T-cell (primary cell): ENCODE measurements around the gene ZNF566. TPM values are rescaled to one million over a fixed set of nuclear protein-coding genes. Genes with fewer than 3 reads are reported as not detected.
A peak's percentile ranks its signal among the peaks of the same experiment; 100 is the strongest.

Experiments
- ATAC-seq, 4 experiments: fragments of 200-7000 bp in 3 of 4; fragments of 150-1000 bp in 1 of 4; cut with Tn5 transposase; replicated peaks in 1 of 4; 1 replicate in 3 of 4; 2 replicates in 1 of 4; pipeline ENCODE4 v1.10.0; 2021; ENCODE audit warnings: moderate library complexity in 3 of 4, mild to moderate bottlenecking in 2 of 4, moderate number of reproducible peaks in 1 of 4
- CTCF ChIA-PET, 2 donors: fragments of 300-600 bp; sonication (Branson Sonifier 250); formaldehyde crosslinking; loops; one replicate each; lab custom pipeline; 2022; ENCODE audit warnings: antibody characterized with exemption in 2 of 2; lab: Charles Lee
- POLR2A ChIA-PET, 2 donors: fragments of 300-600 bp; sonication (Branson Sonifier 250); formaldehyde crosslinking; loops; one replicate each; lab custom pipeline; 2022; ENCODE audit warnings: antibody characterized with exemption in 2 of 2; lab: Charles Lee
- DNase-seq, 35 experiments: peaks; one replicate each; pipeline versions ENCODE4 v3.0.0 to v3.0.0-alpha.2; 2013 to 2023
- H3K27ac ChIP-seq: one replicate; pipeline ENCODE4 v1.5.1; 2013; ENCODE audit warnings: low read length
- H3K27me3 ChIP-seq, 2 experiments: replicated peaks in 1 of 2; 1 replicate in 1 of 2; 2 replicates in 1 of 2; pipeline versions ENCODE4 v1.6.1 to v1.7.0; 2013; ENCODE audit warnings: low read length in 1 of 2, mixed read lengths in 1 of 2; ENCODE audit not compliant: control insufficient read depth in 2 of 2, insufficient read depth in 2 of 2; ENCODE audit errors: extremely low read depth in 1 of 2
- H3K36me3 ChIP-seq, 2 donors: 1 replicate in 1 of 2; 2 replicates in 1 of 2; pipeline versions ENCODE4 v1.6.1 to v1.7.0; 2013; ENCODE audit warnings: low read length in 1 of 2; ENCODE audit not compliant: control insufficient read depth in 2 of 2, insufficient read depth in 1 of 2; ENCODE audit errors: extremely low read depth in 1 of 2
- H3K4me1 ChIP-seq, 2 experiments: 1 replicate in 1 of 2; 2 replicates in 1 of 2; pipeline versions ENCODE4 v1.6.1 to v1.7.0; 2013; ENCODE audit warnings: low read length in 2 of 2, mixed read lengths in 1 of 2; ENCODE audit not compliant: insufficient read depth in 2 of 2, control insufficient read depth in 1 of 2; ENCODE audit errors: extremely low read depth in 1 of 2
- H3K4me3 ChIP-seq, 2 donors: 1 replicate in 1 of 2; 2 replicates in 1 of 2; pipeline versions ENCODE4 v1.5.1 to v1.7.0; 2013; ENCODE audit warnings: mild to moderate bottlenecking in 2 of 2, low read length in 1 of 2, moderate library complexity in 1 of 2; ENCODE audit not compliant: control insufficient read depth in 1 of 2; ENCODE audit errors: extremely low read depth in 1 of 2
- H3K9me3 ChIP-seq: 2 replicates; pipeline ENCODE4 v1.7.0; 2013
- H3K27ac Mint-ChIP-seq, 2 donors: one replicate each; pipeline ENCODE4 v1.8.0; 2020 to 2021; ENCODE audit warnings: mild to moderate bottlenecking in 2 of 2, mixed read lengths in 2 of 2
- H3K27me3 Mint-ChIP-seq, 2 donors: one replicate each; pipeline ENCODE4 v1.8.0; 2021 to 2022; ENCODE audit warnings: mixed read lengths in 2 of 2
- H3K36me3 Mint-ChIP-seq: one replicate; pipeline ENCODE4 v1.8.0; 2021; ENCODE audit warnings: mixed read lengths
- H3K4me1 Mint-ChIP-seq, 3 donors: one replicate each; pipeline ENCODE4 v1.8.0; 2020 to 2022; ENCODE audit warnings: mixed read lengths in 3 of 3, mild to moderate bottlenecking in 1 of 3
- H3K4me3 Mint-ChIP-seq, 3 donors: one replicate each; pipeline ENCODE4 v1.8.0; 2020 to 2022; ENCODE audit warnings: mild to moderate bottlenecking in 3 of 3, mixed read lengths in 3 of 3, moderate library complexity in 3 of 3
- H3K9me3 Mint-ChIP-seq, 3 donors: one replicate each; pipeline ENCODE4 v1.8.0; 2020 to 2022; ENCODE audit warnings: mixed read lengths in 3 of 3
- WGBS: methylation state at CpG from one replicate; pipeline ENCODE4 v1.1.5; 2013; ENCODE audit warnings: missing lambda C conversion rate; ENCODE audit not compliant: insufficient coverage; 5-methylcytosine and 5-hydroxymethylcytosine counted together
- total RNA-seq, 35 experiments: library from RNA in 6 of 35; stranded (reverse) in 6 of 35; fragments of 120-200 nt in 1 of 35; gene quantifications; one replicate each; pipeline versions ENCODE4 v1.2.1 to v1.2.4 and lab custom pipeline; 2013 to 2026

ZNF566 gene
- total RNA-seq, 5 donors from 2014 or later (not counting 1 experiment from before 2014, with no cell fraction given), result 13.2 to 23.1 (median 18.9) TPM

DNA sequence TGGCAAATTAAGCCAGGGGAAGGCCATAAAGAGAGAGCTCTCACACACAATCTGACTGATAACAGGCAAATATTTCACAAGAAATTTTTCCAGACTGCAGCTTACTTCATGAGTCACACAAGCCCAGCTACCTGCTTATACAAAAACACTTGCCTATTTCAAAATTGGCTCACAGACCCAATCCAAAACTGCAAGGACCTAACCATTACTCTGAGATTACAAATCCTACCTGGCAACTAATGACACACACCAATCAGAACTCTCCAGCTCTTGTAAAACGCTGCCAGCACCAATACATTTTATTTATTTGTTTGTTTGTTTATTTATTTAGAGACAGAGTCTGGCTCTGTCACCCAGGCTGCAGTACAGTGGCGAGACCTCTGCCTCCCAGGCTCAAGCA, 52.8 kb downstream of the ZNF566 start:
- Histone ChIP-seq H3K27ac (no peak overlapping the region), H3K4me3 (no peak overlapping the region), H3K9me3 (no peaks in the 10 kb centered on the region), H3K4me1 (no peaks in the 10 kb centered on the region), H3K36me3 (no peaks in the 10 kb centered on the region), H3K27me3 (no peaks in the 10 kb centered on the region)
- no peak overlapping the region for H3K27ac Mint-ChIP-seq
- H3K4me3 Mint-ChIP-seq, result no peak overlapping the region
- H3K4me1 Mint-ChIP-seq, result no peaks in the 10 kb centered on the region
- WGBS, result no CpG with 5 or more reads among the region's 2 CpGs
- ChIA-PET CTCF (no interaction called here), POLR2A (no interaction called here)
- H3K36me3 Mint-ChIP-seq, result peaks cover 4% of the 10 kb centered on the region
- DNase-seq, result no peak
- ATAC-seq, result no peak
- no peaks in the 10 kb centered on the region for H3K27me3 Mint-ChIP-seq
- H3K9me3 Mint-ChIP-seq, result peaks cover 17 to 38% (median 35%) of the 10 kb centered on the region in 3 donors

DNA sequence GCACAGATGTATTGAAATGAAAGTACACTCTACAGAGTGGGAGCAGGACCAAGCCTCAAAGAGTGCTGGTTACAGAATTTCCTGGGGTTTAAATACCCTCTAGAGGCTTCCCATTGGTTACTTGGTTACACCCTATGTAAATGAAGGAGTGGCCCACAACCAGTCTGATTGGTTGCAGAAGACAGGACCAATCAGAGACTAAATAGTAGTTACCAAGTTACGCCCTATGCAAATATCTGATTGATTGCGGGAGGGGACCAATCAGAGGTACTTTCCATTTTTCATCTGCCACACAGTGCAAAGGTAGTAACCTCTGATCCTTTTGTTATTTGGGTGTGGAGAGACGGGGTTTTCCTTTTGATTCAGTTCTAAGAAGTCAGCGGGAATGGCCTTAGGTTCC, 65.4 kb downstream of the ZNF566 start:
- peaks cover 34 to 36% of the 10 kb centered on the region in 2 donors for H3K27me3 Mint-ChIP-seq
- ChIA-PET POLR2A (no interaction called here), CTCF (no interaction called here)
- no peak overlapping the region for H3K4me3 Mint-ChIP-seq
- Histone ChIP-seq H3K4me1 (peaks cover 0 to 4% of the 10 kb centered on the region in 2 experiments), H3K27me3 (peaks cover 0 to 24% of the 10 kb centered on the region in 2 experiments), H3K4me3 (no peak overlapping the region), H3K27ac (no peak overlapping the region), H3K36me3 (no peaks in the 10 kb centered on the region), H3K9me3 (peaks cover 2% of the 10 kb centered on the region)
- DNase-seq, result no peak
- WGBS, result no CpG with 5 or more reads among the region's 4 CpGs
- H3K27ac Mint-ChIP-seq, result no peak overlapping the region
- H3K36me3 Mint-ChIP-seq, result peaks cover 22% of the 10 kb centered on the region
- ATAC-seq, result no peak
- peaks cover 17 to 29% (median 28%) of the 10 kb centered on the region in 3 donors for H3K9me3 Mint-ChIP-seq
- H3K4me1 Mint-ChIP-seq, result peaks cover under 1 to 8% (median 5%) of the 10 kb centered on the region in 3 donors

DNA sequence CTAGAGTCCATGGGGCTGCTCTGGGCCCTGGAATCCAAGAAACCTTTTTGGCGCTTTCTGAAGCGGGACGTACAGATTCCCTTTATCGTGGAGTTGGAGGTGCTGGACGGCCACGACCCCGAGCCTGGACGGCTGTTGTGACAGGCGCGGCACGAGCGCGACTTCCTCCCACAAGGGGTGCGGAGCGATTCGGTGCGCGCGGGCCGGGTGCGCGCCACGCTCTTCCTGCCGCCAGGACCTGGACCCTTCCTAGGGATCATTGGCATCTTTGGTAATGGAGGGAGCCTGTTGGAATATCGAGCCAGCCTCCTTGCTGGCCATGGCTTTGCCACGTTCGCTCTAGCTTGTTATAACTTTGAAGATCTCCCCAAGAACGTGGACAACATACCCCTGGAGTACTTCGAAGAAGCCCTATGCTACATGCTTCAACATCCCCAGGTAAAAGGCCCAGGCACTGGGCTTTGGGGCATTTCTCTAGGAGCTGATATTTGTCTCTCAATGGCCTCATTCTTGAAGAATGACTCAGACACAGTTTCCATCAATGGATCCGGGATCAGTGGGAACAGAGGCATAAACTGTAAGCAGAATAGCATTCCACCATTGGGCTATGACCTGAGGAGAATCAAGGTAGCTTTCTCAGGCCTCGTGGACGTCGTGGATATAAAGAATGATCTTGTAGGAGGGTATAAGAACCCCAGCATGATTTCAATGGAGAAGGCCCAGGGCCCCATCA, 67.4 kb downstream of the ZNF566 start:
- Histone ChIP-seq H3K4me1 (peaks cover 7 to 19% of the 10 kb centered on the region in 2 experiments), H3K9me3 (peaks cover 2% of the 10 kb centered on the region), H3K27ac (no peak overlapping the region), H3K4me3 (peak overlapping the region in 1 of 2 donors; percentile 54), H3K36me3 (no peaks in the 10 kb centered on the region), H3K27me3 (peaks cover 0 to 21% of the 10 kb centered on the region in 2 experiments)
- ChIA-PET CTCF (no interaction called here), POLR2A (no interaction called here)
- DNase-seq, result no peak
- H3K9me3 Mint-ChIP-seq, result peaks cover 14 to 30% (median 28%) of the 10 kb centered on the region in 3 donors
- peaks cover 34 to 36% of the 10 kb centered on the region in 2 donors for H3K27me3 Mint-ChIP-seq
- 40% methylated on average over 32 of the region's 33 CpGs for WGBS
- H3K36me3 Mint-ChIP-seq, result peaks cover 28% of the 10 kb centered on the region
- peak overlapping the region in 2 of 3 donors; percentile 9 to 37 for H3K4me3 Mint-ChIP-seq
- peak overlapping the region in 1 of 2 donors; percentile 5 for H3K27ac Mint-ChIP-seq
- ATAC-seq, result no peak
- peaks cover 19 to 23% (median 21%) of the 10 kb centered on the region in 3 donors for H3K4me1 Mint-ChIP-seq

DNA sequence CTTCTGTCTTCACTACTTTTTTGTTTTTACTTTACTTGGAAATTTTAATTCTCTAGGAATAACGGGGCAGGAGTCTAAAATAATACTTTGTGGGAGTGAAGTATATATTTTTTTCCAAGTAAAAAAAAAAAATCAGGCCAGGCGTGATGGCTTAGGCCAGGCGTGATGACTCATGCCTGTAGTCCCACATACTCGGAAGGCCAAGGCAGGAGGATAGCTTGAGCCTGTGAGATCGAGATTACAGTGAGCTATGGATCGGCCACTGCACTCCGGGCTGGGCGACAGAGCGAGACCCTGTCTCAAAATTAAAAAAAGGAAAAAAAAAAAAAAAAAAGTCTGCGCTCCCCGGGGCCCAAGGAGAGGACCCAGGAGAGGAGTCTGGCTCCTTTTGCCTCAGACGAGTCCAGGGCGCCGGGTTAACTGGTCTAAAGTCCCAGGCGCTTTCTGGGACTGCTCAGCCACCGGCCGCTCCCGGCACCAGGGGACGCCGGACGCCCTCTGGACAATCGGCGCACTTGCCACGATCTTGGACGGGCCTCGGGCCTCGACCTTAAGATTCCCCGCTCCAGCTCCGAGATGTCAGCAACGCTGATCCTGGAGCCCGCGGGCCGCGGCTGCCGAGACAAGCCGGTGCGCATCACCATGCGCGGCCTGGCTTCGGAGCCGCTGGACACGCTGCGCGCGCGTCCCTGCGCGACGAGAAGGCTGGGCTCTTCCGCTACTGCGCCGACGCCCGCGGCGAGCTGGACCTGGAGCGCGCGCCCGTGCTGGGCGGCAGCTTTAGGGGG, 68.2 kb downstream of the ZNF566 start:
- Histone ChIP-seq H3K4me3 (peak overlapping the region in 1 of 2 donors; percentile 54), H3K27me3 (peaks cover 0 to 21% of the 10 kb centered on the region in 2 experiments), H3K27ac (no peak overlapping the region), H3K36me3 (no peaks in the 10 kb centered on the region), H3K4me1 (peaks cover 7 to 19% of the 10 kb centered on the region in 2 experiments), H3K9me3 (peaks cover 2% of the 10 kb centered on the region)
- no peak overlapping the region for H3K27ac Mint-ChIP-seq
- ChIA-PET POLR2A (no interaction called here), CTCF (no interaction called here)
- DNase-seq (no peak), ATAC-seq (no peak)
- H3K36me3 Mint-ChIP-seq, result peaks cover 30% of the 10 kb centered on the region
- WGBS, result 31% methylated on average over 55 of the region's 61 CpGs
- H3K9me3 Mint-ChIP-seq, result peaks cover 12 to 29% (median 26%) of the 10 kb centered on the region in 3 donors
- peaks cover 34 to 36% of the 10 kb centered on the region in 2 donors for H3K27me3 Mint-ChIP-seq
- peaks cover 19 to 23% (median 21%) of the 10 kb centered on the region in 3 donors for H3K4me1 Mint-ChIP-seq
- H3K4me3 Mint-ChIP-seq, result peak overlapping the region in 2 of 3 donors; percentile 40 to 62

DNA sequence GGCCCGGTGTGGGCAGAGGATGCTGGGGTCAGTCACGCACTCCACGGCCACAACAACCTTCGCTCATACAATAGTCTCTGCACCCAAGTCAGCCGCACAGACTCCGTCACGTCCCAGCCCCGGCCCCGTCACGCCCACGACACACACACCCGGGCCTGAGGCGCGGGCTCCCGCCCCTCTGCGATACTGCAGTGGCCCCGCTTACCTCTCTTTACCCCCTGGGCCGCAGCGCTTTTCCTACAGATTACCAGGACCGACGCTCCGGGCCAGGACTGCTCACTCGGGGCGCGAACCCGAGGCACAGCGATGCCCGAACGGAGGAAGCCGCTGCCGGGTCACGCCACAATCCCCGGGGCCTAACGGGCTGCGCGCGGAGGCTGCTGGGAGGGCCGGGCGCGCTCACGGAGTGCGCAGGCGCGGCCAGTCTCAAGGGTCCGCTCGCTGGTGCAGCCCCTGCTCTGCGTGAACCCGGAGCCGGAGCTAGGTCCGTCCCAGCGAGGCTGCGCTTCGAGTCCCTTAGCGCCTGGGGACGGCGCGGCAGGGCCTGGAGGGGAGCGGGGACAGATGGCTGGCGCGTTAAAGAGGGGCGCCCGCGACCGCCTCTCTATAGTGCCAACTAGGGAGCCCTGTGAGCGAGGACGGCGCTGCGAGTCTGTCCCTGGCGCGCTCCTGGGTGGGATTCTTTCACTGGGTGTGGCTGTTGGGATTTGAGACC, 70.9 kb downstream of the ZNF566 start, which contains the start of gene ZFP82:
Gene ZFP82 (minus strand): TSS at position 358 of the 715 bp plus-strand sequence. CDS start 8,855 bp downstream, outside the sequence.
- WGBS, result under 1% methylated on average over 65 of the region's 70 CpGs
- H3K4me1 ChIP-seq, result peaks cover 7 to 19% of the 10 kb centered on the region in 2 experiments
- peaks cover 0 to 21% of the 10 kb centered on the region in 2 experiments for H3K27me3 ChIP-seq
- Mint-ChIP-seq H3K27me3 (peaks cover 20 to 22% of the 10 kb centered on the region in 2 donors), H3K4me1 (peaks cover 19 to 28% (median 25%) of the 10 kb centered on the region in 3 donors), H3K27ac (peak within 1 kb of the TSS; percentile 89 to 90), H3K4me3 (peak within 1 kb of the TSS; percentile 91 to 96 (median 94)), H3K9me3 (peaks cover 7 to 26% (median 21%) of the 10 kb centered on the region in 3 donors), H3K36me3 (peaks cover 32% of the 10 kb centered on the region)
- peak; percentile 31 to 81 (median 65) for DNase-seq
- H3K36me3 ChIP-seq, result no peaks in the 10 kb centered on the region
- H3K9me3 ChIP-seq, result peaks cover 5% of the 10 kb centered on the region
- peak within 1 kb of the TSS; percentile 88 for H3K27ac ChIP-seq
- POLR2A ChIA-PET, result interaction anchor here in 1 of 2 donors (0.6 to 1.0 kb wide), 2 partner anchors 11 to 203 kb away, joined by 3 read pairs; partner anchors contain the start of genes ZNF146 and ZNF565
- H3K4me3 ChIP-seq, result peak within 1 kb of the TSS; percentile 86 to 96
- peak; percentile 91 to 93 (median 91) for ATAC-seq
- CTCF ChIA-PET, result interaction anchor here in 1 of 2 donors (0.7 kb wide), 1 partner anchor 69 kb away, joined by 6 read pairs; no protein-coding TSS in a partner anchor
